Subcutaneous adipose tissue (tissue), 4 donors: ENCODE results near the gene SPATA31D1. TPM values are rescaled to one million over a fixed set of nuclear protein-coding genes. Genes with fewer than 3 reads are reported as not detected.

Source experiments
- total RNA-seq, 4 donors: library from RNA; depleted of rRNA; stranded (reverse); fragments of >200 nt; gene quantifications; one replicate each; pipeline ENCODE4 v1.1.0, GENCODE V29; 2016
- TF ChIP-seq, protein P1 (sequence below): fragments of 450-650 bp; IDR thresholded peaks from one replicate; pipeline ENCODE4 v1.5.1; 2016; ENCODE audit warnings: low read depth, mild to moderate bottlenecking, control low read depth, antibody characterized with exemption, moderate library complexity

SPATA31D1 gene
- total RNA-seq, 4 donors from 2014 or later: not detected

DNA sequence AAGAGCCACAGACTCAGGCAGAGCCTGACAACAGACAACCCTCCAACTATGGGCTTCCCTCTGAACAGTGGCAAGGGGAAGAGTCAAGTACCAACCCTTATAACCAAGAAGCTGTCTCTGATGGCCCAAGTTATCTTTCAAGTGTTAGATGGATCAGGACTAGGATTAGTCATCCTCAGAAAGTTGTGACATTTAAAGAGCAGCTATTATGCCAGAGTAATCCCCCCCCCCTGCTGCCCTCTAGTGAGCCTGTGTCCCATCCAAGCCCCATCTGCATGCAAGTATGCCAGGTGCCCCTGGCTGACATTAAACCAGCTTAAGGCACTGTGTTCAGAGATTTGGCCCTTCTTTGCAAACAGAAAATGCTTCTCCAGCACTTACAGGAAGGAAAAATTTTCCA is 16.8 kb upstream of the SPATA31D1 start:
- TF ChIP-seq, protein P1, sequence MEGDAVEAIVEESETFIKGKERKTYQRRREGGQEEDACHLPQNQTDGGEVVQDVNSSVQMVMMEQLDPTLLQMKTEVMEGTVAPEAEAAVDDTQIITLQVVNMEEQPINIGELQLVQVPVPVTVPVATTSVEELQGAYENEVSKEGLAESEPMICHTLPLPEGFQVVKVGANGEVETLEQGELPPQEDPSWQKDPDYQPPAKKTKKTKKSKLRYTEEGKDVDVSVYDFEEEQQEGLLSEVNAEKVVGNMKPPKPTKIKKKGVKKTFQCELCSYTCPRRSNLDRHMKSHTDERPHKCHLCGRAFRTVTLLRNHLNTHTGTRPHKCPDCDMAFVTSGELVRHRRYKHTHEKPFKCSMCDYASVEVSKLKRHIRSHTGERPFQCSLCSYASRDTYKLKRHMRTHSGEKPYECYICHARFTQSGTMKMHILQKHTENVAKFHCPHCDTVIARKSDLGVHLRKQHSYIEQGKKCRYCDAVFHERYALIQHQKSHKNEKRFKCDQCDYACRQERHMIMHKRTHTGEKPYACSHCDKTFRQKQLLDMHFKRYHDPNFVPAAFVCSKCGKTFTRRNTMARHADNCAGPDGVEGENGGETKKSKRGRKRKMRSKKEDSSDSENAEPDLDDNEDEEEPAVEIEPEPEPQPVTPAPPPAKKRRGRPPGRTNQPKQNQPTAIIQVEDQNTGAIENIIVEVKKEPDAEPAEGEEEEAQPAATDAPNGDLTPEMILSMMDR: no peak

DNA sequence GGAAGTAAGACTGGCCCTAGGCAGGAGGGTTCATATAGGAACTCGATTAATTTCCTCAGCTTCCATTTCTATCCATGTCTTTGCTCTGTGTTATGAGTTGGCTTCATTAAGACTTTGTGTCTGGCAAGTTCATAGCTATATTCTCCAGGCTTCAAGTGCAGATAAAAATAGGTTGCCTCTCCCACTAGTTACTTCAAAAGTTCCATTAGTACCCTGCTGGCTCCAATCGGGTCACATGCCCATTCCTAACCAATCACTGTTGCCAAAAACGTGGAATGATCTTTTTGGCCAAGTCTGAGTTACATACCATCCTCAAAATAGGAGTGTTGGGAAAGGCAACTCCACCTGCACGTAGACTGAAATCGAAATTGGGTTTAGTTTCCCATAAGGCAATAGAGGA is 13.8 kb upstream of the SPATA31D1 start:
- TF ChIP-seq, protein P1: no peak

DNA sequence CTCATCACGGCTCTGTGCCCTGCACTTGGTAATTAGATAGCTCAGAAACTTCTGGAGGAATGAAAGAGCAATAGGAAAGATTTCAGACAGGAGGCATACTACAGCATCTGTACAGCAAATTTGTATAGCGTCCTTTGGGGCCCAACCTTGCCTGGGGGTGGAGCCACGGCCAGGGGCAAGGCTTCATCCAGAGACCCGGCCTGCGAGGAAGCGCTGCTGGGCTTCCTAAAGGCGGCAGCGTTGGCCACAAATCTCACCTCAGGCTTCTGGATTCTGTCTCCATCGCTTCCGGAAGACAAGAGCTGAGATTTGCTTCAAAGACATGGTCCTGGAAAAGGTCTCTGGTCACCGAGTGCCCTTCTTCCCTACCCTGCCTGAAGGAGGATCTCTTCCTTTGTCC is 12.2 kb upstream of the SPATA31D1 start:
- TF ChIP-seq, protein P1: no peak

GRCh38 chr9:81979196-81979595 is 9.4 kb upstream of the SPATA31D1 start:
- TF ChIP-seq, protein P1: no peak

DNA sequence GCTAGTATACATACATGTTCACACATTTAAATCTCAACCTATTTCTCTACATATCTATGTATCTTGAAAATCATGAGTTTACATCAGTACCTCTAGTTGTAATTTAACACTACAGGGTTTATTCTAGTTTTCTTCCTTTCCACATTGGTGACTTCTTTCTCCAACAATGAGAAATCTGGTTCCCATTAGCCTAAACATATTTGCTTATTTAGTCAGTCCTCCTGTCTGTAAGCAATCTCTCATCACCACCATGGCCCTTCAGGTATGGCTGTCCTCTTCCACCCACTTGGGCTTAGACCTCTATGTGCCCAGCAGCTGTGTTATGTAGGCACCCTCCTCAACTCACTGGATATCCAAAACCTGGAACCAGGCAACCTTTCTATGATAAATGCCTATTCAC is 8.0 kb upstream of the SPATA31D1 start:
- TF ChIP-seq, protein P1: no peak

DNA sequence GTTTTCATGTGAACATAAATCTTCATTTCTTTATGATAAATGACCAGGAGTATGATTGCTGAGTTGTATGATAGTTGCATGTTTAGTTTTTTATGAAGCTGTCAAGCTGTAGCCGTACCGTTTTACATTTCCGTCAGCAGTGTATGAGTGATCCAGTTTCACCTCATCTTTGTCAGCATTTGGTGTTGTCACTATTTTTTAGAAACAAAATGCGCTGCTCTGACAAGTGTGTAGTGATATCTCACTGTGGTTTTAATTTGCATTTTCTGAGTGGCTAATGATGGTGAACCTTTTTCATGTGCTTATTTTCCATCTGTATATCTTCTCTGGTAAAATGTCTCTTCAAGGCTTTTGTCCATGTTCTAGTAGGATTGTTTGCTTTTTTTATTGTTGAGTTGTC is 6.7 kb upstream of the SPATA31D1 start:
- TF ChIP-seq, protein P1: no peak

- TF ChIP-seq, protein P1: no peak
Measured at GRCh38 chr9:81984928-81985327, 3.6 kb upstream of the SPATA31D1 start.

- TF ChIP-seq, protein P1: no peak
Measured at GRCh38 chr9:81986051-81986450, 2.5 kb upstream of the SPATA31D1 start.
